GM23338 (cell line): ENCODE measurements around the gene NFATC1.
"Not testable (repeated sequence)": the region's sequence is repeated elsewhere in the genome, so short reads cannot be mapped to it uniquely, and the experiment has no call there.

Experiments used
- CREB1 ChIP-seq: fragments of 250-450 bp; sonication (Bioruptor Pico); IDR thresholded peaks from 2 replicates; pipeline ENCODE4 v1.5.0; 2020; ENCODE audit warnings: low read depth, mild to moderate bottlenecking, moderate library complexity
- EZH2 ChIP-seq: fragments of 200-600 bp; sonication (generic); IDR thresholded peaks from one replicate; pipeline ENCODE4 v1.8.0; 2017; ENCODE audit warnings: antibody characterized with exemption, mild to moderate bottlenecking, low read depth; ENCODE audit not compliant: unreplicated experiment
- EZH2phosphoT487 ChIP-seq: fragments of 200-600 bp; sonication (generic); IDR thresholded peaks from one replicate; pipeline ENCODE4 v1.8.1; 2018; ENCODE audit warnings: antibody characterized with exemption; ENCODE audit not compliant: unreplicated experiment
- JUNB ChIP-seq: IDR thresholded peaks from one replicate; pipeline ENCODE4 v1.6.1; 2016; ENCODE audit warnings: antibody characterized with exemption; ENCODE audit not compliant: unreplicated experiment
- NANOG ChIP-seq: IDR thresholded peaks from 2 replicates; pipeline ENCODE4 v1.6.1; 2016; ENCODE audit warnings: antibody characterized with exemption, borderline replicate concordance
- POLR2AphosphoS5 ChIP-seq: IDR thresholded peaks from 2 replicates; pipeline ENCODE4 v1.6.1; 2016; ENCODE audit warnings: antibody characterized with exemption, low read depth
- STAT1 ChIP-seq: IDR thresholded peaks from one replicate; pipeline ENCODE4 v1.6.1; 2016; ENCODE audit warnings: antibody characterized with exemption; ENCODE audit not compliant: unreplicated experiment
- ZNF114 ChIP-seq: fragments of 250-450 bp; sonication (Bioruptor Pico); IDR thresholded peaks from 2 replicates; pipeline ENCODE4 v1.5.0; 2020; ENCODE audit warnings: mild to moderate bottlenecking, moderate library complexity
- ZNF331 ChIP-seq: fragments of 250-450 bp; sonication (Bioruptor Pico); IDR thresholded peaks from 2 replicates; pipeline ENCODE4 v1.5.0; 2020; ENCODE audit warnings: low read depth, mild to moderate bottlenecking, moderate library complexity
- TF ChIP-seq, protein P1 (sequence below), 2 experiments: fragments of 200-600 bp in 1 of 2; sonication (generic) in 1 of 2; conservative IDR thresholded peaks; 2 replicates each; pipeline versions ENCODE4 v1.5.1 to v1.6.1; 2016 to 2017; ENCODE audit warnings: antibody characterized with exemption in 2 of 2, low read depth in 2 of 2, mild to moderate bottlenecking in 2 of 2, moderate library complexity in 1 of 2
- TF ChIP-seq, protein P2 (sequence below): IDR thresholded peaks from one replicate; pipeline ENCODE4 v1.6.1; 2018; ENCODE audit warnings: antibody characterized with exemption; ENCODE audit not compliant: unreplicated experiment
- TF ChIP-seq, protein P3 (sequence below): IDR thresholded peaks from 2 replicates; pipeline ENCODE4 v1.6.1; 2016; ENCODE audit warnings: antibody characterized with exemption
- TF ChIP-seq, protein P4 (sequence below): fragments of 250-450 bp; sonication (Bioruptor Pico); IDR thresholded peaks from 2 replicates; pipeline ENCODE4 v1.5.0; 2020; ENCODE audit warnings: mild to moderate bottlenecking, moderate library complexity

DNA sequence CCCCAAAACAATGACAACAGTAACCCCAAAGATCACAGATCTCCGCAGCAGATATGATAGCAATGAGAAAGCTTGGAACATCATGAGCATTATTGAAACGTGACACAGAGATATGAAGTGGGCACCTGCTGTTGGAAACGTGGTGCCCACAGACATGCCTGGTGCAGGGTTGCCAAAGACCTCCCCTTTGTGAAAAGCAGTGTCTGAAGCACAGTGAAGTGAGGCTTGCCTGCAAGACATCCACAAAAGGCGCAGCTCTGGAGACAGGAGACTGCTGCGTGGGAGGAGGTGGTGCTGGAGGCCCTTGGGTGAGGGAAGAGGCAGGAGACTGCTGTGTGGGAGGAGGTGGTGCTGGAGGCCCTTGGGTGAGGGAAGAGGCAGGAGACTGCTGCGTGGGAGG lies 108.8 kb downstream of the NFATC1 start:
- not testable (repeated sequence) for TF ChIP-seq EZH2; POLR2AphosphoS5; CREB1 (CRISPR knock-in tag); NANOG; JUNB; EZH2phosphoT487; STAT1; ZNF114 (CRISPR knock-in tag); ZNF331 (CRISPR knock-in tag)
- TF ChIP-seq, protein P1, sequence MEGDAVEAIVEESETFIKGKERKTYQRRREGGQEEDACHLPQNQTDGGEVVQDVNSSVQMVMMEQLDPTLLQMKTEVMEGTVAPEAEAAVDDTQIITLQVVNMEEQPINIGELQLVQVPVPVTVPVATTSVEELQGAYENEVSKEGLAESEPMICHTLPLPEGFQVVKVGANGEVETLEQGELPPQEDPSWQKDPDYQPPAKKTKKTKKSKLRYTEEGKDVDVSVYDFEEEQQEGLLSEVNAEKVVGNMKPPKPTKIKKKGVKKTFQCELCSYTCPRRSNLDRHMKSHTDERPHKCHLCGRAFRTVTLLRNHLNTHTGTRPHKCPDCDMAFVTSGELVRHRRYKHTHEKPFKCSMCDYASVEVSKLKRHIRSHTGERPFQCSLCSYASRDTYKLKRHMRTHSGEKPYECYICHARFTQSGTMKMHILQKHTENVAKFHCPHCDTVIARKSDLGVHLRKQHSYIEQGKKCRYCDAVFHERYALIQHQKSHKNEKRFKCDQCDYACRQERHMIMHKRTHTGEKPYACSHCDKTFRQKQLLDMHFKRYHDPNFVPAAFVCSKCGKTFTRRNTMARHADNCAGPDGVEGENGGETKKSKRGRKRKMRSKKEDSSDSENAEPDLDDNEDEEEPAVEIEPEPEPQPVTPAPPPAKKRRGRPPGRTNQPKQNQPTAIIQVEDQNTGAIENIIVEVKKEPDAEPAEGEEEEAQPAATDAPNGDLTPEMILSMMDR (conservative IDR thresholded peaks at IDR 0.05; ENCODE audit: low read depth in 2 of 2), result not testable (repeated sequence)
- TF ChIP-seq, protein P2, sequence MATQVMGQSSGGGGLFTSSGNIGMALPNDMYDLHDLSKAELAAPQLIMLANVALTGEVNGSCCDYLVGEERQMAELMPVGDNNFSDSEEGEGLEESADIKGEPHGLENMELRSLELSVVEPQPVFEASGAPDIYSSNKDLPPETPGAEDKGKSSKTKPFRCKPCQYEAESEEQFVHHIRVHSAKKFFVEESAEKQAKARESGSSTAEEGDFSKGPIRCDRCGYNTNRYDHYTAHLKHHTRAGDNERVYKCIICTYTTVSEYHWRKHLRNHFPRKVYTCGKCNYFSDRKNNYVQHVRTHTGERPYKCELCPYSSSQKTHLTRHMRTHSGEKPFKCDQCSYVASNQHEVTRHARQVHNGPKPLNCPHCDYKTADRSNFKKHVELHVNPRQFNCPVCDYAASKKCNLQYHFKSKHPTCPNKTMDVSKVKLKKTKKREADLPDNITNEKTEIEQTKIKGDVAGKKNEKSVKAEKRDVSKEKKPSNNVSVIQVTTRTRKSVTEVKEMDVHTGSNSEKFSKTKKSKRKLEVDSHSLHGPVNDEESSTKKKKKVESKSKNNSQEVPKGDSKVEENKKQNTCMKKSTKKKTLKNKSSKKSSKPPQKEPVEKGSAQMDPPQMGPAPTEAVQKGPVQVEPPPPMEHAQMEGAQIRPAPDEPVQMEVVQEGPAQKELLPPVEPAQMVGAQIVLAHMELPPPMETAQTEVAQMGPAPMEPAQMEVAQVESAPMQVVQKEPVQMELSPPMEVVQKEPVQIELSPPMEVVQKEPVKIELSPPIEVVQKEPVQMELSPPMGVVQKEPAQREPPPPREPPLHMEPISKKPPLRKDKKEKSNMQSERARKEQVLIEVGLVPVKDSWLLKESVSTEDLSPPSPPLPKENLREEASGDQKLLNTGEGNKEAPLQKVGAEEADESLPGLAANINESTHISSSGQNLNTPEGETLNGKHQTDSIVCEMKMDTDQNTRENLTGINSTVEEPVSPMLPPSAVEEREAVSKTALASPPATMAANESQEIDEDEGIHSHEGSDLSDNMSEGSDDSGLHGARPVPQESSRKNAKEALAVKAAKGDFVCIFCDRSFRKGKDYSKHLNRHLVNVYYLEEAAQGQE, result not testable (repeated sequence)
- TF ChIP-seq, protein P3, sequence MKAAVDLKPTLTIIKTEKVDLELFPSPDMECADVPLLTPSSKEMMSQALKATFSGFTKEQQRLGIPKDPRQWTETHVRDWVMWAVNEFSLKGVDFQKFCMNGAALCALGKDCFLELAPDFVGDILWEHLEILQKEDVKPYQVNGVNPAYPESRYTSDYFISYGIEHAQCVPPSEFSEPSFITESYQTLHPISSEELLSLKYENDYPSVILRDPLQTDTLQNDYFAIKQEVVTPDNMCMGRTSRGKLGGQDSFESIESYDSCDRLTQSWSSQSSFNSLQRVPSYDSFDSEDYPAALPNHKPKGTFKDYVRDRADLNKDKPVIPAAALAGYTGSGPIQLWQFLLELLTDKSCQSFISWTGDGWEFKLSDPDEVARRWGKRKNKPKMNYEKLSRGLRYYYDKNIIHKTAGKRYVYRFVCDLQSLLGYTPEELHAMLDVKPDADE, result not testable (repeated sequence)
- TF ChIP-seq, protein P4, sequence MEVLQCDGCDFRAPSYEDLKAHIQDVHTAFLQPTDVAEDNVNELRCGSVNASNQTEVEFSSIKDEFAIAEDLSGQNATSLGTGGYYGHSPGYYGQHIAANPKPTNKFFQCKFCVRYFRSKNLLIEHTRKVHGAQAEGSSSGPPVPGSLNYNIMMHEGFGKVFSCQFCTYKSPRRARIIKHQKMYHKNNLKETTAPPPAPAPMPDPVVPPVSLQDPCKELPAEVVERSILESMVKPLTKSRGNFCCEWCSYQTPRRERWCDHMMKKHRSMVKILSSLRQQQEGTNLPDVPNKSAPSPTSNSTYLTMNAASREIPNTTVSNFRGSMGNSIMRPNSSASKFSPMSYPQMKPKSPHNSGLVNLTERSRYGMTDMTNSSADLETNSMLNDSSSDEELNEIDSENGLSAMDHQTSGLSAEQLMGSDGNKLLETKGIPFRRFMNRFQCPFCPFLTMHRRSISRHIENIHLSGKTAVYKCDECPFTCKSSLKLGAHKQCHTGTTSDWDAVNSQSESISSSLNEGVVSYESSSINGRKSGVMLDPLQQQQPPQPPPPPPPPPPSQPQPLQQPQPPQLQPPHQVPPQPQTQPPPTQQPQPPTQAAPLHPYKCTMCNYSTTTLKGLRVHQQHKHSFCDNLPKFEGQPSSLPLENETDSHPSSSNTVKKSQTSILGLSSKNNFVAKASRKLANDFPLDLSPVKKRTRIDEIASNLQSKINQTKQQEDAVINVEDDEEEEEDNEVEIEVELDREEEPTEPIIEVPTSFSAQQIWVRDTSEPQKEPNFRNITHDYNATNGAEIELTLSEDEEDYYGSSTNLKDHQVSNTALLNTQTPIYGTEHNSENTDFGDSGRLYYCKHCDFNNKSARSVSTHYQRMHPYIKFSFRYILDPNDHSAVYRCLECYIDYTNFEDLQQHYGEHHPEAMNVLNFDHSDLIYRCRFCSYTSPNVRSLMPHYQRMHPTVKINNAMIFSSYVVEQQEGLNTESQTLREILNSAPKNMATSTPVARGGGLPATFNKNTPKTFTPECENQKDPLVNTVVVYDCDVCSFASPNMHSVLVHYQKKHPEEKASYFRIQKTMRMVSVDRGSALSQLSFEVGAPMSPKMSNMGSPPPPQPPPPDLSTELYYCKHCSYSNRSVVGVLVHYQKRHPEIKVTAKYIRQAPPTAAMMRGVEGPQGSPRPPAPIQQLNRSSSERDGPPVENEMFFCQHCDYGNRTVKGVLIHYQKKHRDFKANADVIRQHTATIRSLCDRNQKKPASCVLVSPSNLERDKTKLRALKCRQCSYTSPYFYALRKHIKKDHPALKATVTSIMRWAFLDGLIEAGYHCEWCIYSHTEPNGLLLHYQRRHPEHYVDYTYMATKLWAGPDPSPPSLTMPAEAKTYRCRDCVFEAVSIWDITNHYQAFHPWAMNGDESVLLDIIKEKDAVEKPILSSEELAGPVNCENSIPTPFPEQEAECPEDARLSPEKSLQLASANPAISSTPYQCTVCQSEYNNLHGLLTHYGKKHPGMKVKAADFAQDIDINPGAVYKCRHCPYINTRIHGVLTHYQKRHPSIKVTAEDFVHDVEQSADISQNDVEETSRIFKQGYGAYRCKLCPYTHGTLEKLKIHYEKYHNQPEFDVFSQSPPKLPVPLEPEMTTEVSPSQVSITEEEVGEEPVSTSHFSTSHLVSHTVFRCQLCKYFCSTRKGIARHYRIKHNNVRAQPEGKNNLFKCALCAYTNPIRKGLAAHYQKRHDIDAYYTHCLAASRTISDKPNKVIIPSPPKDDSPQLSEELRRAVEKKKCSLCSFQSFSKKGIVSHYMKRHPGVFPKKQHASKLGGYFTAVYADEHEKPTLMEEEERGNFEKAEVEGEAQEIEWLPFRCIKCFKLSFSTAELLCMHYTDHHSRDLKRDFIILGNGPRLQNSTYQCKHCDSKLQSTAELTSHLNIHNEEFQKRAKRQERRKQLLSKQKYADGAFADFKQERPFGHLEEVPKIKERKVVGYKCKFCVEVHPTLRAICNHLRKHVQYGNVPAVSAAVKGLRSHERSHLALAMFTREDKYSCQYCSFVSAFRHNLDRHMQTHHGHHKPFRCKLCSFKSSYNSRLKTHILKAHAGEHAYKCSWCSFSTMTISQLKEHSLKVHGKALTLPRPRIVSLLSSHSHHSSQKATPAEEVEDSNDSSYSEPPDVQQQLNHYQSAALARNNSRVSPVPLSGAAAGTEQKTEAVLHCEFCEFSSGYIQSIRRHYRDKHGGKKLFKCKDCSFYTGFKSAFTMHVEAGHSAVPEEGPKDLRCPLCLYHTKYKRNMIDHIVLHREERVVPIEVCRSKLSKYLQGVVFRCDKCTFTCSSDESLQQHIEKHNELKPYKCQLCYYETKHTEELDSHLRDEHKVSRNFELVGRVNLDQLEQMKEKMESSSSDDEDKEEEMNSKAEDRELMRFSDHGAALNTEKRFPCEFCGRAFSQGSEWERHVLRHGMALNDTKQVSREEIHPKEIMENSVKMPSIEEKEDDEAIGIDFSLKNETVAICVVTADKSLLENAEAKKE, result not testable (repeated sequence)
